Subcutaneous adipose tissue (tissue), 4 donors: Measurements from ENCODE around the gene DCAF6. TPM values are rescaled to one million over a fixed set of nuclear protein-coding genes. Genes with fewer than 3 reads are reported as not detected.

Experiments used
- total RNA-seq, 4 donors: library from RNA; depleted of rRNA; stranded (reverse); fragments of >200 nt; gene quantifications; one replicate each; pipeline ENCODE4 v1.1.0, GENCODE V29; 2016
- TF ChIP-seq, protein P1 (sequence below): fragments of 450-650 bp; IDR thresholded peaks from one replicate; pipeline ENCODE4 v1.5.1; 2016; ENCODE audit warnings: low read depth, mild to moderate bottlenecking, control low read depth, antibody characterized with exemption, moderate library complexity

DCAF6 gene
- total RNA-seq, 4 donors from 2014 or later, result 94.4 to 116 (median 99.8) TPM

DNA sequence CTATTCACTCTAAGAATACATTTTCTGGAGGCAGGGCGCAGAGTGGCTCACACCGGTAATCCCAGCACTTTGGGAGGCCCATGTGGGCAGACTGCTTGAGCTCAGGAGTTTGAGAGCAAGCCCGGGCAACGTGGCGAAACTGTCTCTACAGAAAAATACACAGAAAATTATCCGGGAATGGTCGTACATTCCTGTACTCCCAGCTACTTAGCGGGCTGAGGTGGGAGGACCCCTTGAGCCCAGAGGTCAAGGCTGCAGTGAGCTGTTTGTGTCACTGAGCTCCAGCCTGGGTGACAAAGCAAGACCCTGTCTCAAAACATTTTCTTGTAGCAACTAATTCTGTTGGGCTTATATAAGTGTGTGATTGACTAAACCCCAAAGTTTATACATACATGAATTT is 169.8 kb downstream of the DCAF6 start:
- TF ChIP-seq, protein P1, sequence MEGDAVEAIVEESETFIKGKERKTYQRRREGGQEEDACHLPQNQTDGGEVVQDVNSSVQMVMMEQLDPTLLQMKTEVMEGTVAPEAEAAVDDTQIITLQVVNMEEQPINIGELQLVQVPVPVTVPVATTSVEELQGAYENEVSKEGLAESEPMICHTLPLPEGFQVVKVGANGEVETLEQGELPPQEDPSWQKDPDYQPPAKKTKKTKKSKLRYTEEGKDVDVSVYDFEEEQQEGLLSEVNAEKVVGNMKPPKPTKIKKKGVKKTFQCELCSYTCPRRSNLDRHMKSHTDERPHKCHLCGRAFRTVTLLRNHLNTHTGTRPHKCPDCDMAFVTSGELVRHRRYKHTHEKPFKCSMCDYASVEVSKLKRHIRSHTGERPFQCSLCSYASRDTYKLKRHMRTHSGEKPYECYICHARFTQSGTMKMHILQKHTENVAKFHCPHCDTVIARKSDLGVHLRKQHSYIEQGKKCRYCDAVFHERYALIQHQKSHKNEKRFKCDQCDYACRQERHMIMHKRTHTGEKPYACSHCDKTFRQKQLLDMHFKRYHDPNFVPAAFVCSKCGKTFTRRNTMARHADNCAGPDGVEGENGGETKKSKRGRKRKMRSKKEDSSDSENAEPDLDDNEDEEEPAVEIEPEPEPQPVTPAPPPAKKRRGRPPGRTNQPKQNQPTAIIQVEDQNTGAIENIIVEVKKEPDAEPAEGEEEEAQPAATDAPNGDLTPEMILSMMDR, result no peak

DNA sequence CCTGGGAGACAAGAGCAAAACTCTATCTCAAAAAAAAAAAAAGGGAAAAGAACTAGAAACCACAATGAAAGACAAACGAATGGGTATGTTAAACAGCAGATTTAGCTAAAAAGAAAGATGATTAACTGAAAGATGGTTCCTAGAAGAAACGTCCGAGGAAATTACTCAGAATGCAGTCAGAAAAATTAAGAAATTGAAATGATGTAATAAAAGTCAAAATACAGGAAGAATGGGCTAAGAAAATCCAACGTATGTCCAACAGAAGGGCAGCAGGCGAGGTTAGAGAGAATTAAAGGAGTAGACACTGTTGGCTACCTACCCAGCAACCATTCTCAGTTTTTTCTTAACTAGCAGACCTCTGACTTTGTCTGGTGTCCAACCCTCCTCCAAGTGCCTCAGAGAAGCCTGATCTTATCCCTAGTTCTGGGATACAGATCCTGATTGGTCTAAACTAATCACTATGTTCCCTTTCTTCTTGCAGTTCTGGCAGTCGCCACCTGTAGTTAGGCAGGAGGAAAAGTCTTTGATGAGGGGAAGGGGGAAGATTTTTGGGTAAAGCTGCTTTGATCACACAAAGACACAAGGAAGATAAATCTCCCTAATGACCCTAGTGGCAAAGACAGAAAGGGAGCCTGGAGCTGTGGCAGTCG is 174.5 kb downstream of the DCAF6 start:
- TF ChIP-seq, protein P1, result no peak

DNA sequence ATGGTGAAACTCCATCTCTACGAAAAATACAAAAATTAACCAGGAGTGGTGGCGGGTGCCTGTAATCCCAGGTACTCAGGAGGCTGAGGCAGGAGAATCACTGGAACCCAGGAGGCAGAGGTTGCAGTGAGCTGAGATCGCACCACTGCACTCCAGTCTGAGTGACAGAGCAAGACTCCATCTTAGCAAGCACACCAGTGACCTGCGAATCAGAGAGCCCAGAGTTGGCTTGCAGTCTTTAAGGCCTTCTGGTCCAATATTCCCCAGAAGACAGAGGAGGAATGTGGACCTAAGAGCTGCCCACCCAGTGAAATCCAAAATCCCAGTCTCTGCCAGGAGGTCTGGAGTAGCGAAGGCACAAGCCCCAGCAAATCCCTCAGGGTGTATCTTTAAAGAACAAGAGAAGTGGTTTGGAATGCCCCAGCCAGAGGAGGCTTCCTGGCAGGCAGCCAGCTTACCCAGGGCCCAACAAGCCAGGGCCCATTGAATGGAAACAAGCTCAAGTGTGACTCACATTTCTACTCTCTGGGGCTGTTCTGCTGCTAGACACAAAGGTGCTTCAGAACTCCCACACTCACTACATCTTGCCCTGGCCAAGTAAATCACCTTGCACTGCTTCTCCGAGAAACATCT is 176.3 kb downstream of the DCAF6 start:
- TF ChIP-seq, protein P1, result no peak

DNA sequence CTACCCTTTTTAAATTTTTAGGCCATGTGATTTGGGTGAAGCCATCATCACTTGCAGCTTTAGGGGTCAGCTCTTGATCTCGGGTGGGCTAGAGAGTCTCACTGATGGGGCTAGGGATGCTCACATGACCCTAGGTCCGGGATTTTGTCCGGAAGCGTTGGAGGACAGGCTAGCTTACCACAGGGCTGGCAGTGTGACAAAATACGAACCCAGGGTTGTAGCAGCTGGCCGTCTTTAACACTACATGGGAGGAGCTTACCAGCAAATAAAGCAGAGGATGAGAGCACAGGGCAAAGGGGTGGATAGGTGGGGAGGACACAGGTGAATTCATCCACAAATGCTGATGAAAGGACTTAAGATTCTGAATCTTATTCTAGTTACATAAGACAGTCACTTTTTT is 178.4 kb downstream of the DCAF6 start:
- TF ChIP-seq, protein P1, result no peak

DNA sequence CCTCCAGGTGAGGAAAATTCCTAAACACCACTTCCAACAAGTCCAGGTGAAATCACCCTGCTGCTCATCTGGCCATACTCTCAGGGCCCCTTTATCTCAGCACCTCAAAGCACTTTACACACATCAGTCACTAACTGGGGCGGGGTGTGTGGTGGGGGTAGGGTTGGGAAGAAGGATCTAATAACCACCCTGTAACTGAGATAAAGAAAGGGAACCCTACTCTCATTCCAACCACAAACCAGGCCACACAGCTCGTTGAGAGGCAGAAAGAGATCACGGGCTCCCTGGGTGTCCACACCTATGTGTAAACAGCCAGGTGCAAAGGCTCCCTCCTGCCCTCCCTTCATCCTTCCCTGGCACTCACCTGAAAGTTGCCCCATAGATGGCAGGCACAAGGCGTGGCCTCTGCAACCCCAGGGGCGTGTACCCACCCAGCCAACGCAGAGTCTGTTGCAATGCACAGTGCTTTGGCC is 179.9 kb downstream of the DCAF6 start:
- TF ChIP-seq, protein P1, result no peak

DNA sequence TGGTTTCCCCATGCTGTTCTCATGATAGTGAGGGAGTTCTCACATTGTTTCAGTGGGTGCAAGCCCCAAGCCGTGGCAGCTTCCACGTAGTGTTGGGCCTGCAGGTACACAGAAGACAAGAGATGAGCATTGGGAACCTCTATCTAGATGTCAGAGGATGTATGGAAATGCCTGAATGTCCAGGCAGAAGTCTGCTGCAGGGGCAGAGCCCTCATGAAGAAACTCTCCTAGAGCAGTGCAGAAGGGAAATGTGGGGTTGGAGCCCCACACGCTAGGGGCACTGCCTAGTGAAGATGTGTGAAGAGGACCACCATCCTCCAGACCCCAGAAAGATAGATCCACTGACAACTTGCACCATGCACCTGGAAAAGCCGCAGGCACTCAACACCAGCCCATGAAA is 183.3 kb downstream of the DCAF6 start:
- TF ChIP-seq, protein P1, result no peak

DNA sequence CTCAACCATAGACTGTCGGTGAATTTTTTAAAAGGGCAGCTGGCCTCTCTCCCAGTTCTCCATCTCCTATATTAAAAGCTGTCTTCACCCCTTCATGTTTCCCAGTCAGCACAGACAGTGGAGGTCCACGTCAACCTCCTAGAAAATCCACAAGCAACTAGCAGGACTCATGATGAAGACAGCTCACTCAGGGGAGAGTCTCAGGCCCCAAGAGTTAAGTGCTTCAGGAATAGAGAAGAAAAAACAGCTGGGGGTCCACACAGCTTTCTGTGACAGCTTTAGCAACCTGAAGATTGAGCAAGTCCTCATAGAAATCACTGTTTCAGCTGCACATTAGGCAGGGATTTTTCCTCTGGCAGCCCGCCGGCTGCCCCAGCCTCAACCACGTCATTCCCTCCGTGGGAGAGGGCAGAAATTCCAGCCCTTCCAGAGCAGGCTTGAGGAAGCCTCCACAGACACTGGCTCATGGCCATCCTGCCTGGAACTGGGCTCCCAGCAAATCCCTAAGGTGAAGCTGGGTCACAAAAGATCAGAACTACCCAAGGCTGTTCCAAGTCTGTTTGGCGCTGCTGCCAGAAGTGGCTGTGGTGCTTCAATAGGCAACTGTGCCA is 185.0 kb downstream of the DCAF6 start:
- TF ChIP-seq, protein P1, result no peak
